Measurements from ENCODE around the gene OTOF.

The OTOF gene

DNA sequence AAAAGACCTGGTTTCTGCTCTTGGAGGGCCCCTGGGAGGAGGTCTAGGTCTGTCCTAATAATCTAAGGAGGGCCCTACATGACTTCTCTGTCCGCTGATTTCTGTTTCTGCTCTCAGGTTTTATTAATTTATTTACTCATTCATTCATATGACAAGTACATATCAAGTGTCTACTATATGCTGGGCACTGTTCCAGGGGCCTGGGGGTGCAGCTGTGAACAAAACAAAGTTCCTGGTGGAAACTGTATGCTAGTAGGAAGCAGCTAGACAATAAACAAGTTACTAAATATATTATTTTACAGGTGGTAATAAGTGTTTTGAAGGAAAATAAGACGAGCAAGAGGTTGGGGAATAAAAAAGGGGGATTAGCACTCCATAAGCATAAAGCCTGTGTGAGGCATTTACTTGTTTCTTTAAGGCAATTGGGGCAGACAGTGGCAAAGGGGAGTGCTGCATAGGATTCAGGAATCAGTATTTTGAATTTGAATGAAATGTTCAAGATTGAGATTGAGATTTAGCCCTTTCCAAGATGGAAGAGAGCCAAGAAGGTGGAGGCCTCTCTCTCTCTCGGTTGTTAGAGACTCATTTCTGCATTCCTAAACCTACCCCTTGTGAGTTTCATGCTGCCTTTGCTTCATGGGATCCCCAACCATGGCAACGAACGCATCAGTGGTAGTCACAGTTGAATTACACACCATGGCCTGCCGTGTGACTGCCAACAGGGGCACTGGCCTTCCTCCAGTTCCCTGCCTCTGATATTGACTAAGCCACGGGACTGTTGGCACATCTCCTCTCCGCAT is 47.9 kb downstream of the OTOF start:
- Histone ChIP-seq H3K79me2 (ENCODE audit: low read length) (no peaks in the 10 kb centered on the region), H3K9me3 (ENCODE audit: insufficient read depth, low read length) (no peaks in the 10 kb centered on the region), H3K36me3 (replicated peaks; ENCODE audit: low read depth, low read length) (no peaks in the 10 kb centered on the region), H3K27me3 (ENCODE audit: low read depth, low read length) (peaks cover 5% of the 10 kb centered on the region; the same call in 1 of the 2 replicates), H3K27ac (ENCODE audit: low read length) (no peak overlapping the region), H4K20me1 (ENCODE audit: insufficient read depth, low read length) (no peaks in the 10 kb centered on the region), H3K9ac (ENCODE audit: low read length) (no peak overlapping the region), H3K4me2 (ENCODE audit: low read length) (no peak overlapping the region), H2AFZ (ENCODE audit: low read depth, low read length) (no peak overlapping the region), H3K4me1 (ENCODE audit: low read length) (peaks cover 4% of the 10 kb centered on the region; the same call in 1 of the 2 replicates), H3K4me3 (ENCODE audit: low read length) (no peak overlapping the region)
- TF ChIP-seq, protein P1, sequence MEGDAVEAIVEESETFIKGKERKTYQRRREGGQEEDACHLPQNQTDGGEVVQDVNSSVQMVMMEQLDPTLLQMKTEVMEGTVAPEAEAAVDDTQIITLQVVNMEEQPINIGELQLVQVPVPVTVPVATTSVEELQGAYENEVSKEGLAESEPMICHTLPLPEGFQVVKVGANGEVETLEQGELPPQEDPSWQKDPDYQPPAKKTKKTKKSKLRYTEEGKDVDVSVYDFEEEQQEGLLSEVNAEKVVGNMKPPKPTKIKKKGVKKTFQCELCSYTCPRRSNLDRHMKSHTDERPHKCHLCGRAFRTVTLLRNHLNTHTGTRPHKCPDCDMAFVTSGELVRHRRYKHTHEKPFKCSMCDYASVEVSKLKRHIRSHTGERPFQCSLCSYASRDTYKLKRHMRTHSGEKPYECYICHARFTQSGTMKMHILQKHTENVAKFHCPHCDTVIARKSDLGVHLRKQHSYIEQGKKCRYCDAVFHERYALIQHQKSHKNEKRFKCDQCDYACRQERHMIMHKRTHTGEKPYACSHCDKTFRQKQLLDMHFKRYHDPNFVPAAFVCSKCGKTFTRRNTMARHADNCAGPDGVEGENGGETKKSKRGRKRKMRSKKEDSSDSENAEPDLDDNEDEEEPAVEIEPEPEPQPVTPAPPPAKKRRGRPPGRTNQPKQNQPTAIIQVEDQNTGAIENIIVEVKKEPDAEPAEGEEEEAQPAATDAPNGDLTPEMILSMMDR (IDR thresholded peaks at IDR 0.05; ENCODE audit: low read depth, low read length) = no peak
- TF ChIP-seq EZH2phosphoT487 (IDR thresholded peaks at IDR 0.05; ENCODE audit: low read depth) = no peak

DNA sequence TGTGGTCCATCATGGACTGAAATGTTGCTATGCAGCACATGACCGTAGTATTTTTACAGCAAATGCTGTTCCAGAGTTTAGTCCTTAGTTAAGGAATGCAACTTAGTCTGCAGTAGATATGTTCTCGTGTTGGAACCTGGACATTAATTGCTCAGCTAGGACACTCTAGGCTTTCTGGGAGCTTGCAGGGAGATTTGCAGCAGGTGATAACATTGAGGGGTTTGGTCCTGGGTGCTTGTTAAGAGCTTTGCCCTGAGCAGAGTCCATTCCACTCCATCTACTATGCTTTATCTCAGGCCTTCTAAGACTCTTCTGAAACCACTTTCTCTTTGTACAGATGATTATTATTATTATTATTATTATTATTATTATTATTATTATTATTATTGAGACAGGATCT is 49.1 kb downstream of the OTOF start:
- Histone ChIP-seq H3K4me1 (ENCODE audit: low read length) (peaks cover 7% of the 10 kb centered on the region; the same call in 1 of the 2 replicates), H3K79me2 (ENCODE audit: low read length) (no peaks in the 10 kb centered on the region), H3K4me3 (ENCODE audit: low read length) (no peak overlapping the region), H3K36me3 (replicated peaks; ENCODE audit: low read depth, low read length) (no peaks in the 10 kb centered on the region), H3K27ac (ENCODE audit: low read length) (no peak overlapping the region), H3K4me2 (ENCODE audit: low read length) (no peak overlapping the region), H2AFZ (ENCODE audit: low read depth, low read length) (no peak overlapping the region), H3K9ac (ENCODE audit: low read length) (no peak overlapping the region), H4K20me1 (ENCODE audit: insufficient read depth, low read length) (no peaks in the 10 kb centered on the region), H3K9me3 (ENCODE audit: insufficient read depth, low read length) (no peaks in the 10 kb centered on the region), H3K27me3 (ENCODE audit: low read depth, low read length) (peaks cover 5% of the 10 kb centered on the region; the same call in 1 of the 2 replicates)
- TF ChIP-seq, protein P1 (IDR thresholded peaks at IDR 0.05; ENCODE audit: low read depth, low read length) = no peak
- no peak for TF ChIP-seq EZH2phosphoT487 (IDR thresholded peaks at IDR 0.05; ENCODE audit: low read depth)

DNA sequence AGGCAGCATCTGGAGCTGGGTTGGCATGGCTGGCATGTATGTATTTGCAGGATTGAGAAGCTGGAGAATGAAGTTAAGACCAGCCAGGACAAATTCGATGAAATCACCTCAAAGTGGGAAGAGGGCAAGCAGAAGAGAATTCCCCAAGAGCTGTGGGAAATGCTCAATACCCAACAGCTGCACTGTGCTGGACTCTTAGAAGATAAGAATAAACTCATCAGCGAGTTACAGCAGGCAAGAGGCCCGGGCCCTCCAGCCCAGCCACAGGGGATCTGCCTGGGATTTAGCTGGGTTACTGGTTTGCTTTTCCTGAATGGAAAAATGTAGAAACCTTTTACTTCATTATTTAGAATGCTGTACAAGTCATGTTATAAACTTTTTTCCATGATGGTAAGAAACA is 53.7 kb downstream of the OTOF start:
- H2AFZ ChIP-seq (ENCODE audit: low read depth, low read length) = no peak overlapping the region
- H3K4me1 ChIP-seq (ENCODE audit: low read length) = peaks cover 7% of the 10 kb centered on the region; the same call in 1 of the 2 replicates
- no peak overlapping the region for H3K27ac ChIP-seq (ENCODE audit: low read length)
- H3K4me2 ChIP-seq (ENCODE audit: low read length) = no peak overlapping the region
- H3K27me3 ChIP-seq (ENCODE audit: low read depth, low read length) = 0 out of 2 replicates have a peak, but pooled peaks cover 6% of the 10 kb centered on the region
- H3K79me2 ChIP-seq (ENCODE audit: low read length) = no peaks in the 10 kb centered on the region
- no peaks in the 10 kb centered on the region for H3K36me3 ChIP-seq (replicated peaks; ENCODE audit: low read depth, low read length)
- H3K9ac ChIP-seq (ENCODE audit: low read length) = no peak overlapping the region
- H3K9me3 ChIP-seq (ENCODE audit: insufficient read depth, low read length) = no peaks in the 10 kb centered on the region
- H3K4me3 ChIP-seq (ENCODE audit: low read length) = no peak overlapping the region
- no peak for TF ChIP-seq EZH2phosphoT487 (IDR thresholded peaks at IDR 0.05; ENCODE audit: low read depth)
- TF ChIP-seq, protein P1 (IDR thresholded peaks at IDR 0.05; ENCODE audit: low read depth, low read length) = no peak
- no peaks in the 10 kb centered on the region for H4K20me1 ChIP-seq (ENCODE audit: insufficient read depth, low read length)

DNA sequence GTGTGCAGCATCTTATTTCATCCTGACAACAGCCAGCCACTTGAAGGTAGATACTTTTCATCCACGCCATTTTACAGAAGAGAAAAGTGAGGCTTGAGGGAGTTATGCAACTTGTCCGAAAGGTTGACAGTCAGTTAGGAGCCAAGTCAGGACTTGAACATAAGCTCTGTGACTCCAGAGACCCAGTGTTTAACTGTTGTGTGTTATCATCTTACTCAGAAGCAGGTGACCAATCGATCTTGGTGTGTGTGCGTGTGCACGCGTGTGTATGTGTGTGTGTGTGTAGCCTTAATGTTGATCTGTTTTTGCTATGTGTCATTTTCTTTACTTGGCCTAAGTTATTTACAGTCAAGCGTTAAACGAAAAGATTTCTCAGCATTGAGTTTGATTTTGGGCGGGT is 54.2 kb downstream of the OTOF start:
- Histone ChIP-seq H4K20me1 (ENCODE audit: insufficient read depth, low read length) (no peaks in the 10 kb centered on the region), H3K79me2 (ENCODE audit: low read length) (no peaks in the 10 kb centered on the region), H3K9ac (ENCODE audit: low read length) (no peak overlapping the region), H3K4me1 (ENCODE audit: low read length) (peaks cover 7% of the 10 kb centered on the region; the same call in 1 of the 2 replicates), H3K4me3 (ENCODE audit: low read length) (no peak overlapping the region), H3K27ac (ENCODE audit: low read length) (no peak overlapping the region), H2AFZ (ENCODE audit: low read depth, low read length) (no peak overlapping the region), H3K4me2 (ENCODE audit: low read length) (no peak overlapping the region), H3K36me3 (replicated peaks; ENCODE audit: low read depth, low read length) (no peaks in the 10 kb centered on the region), H3K27me3 (ENCODE audit: low read depth, low read length) (0 out of 2 replicates have a peak, but pooled peaks cover 8% of the 10 kb centered on the region), H3K9me3 (ENCODE audit: insufficient read depth, low read length) (no peaks in the 10 kb centered on the region)
- TF ChIP-seq, protein P1 (IDR thresholded peaks at IDR 0.05; ENCODE audit: low read depth, low read length) = no peak
- TF ChIP-seq EZH2phosphoT487 (IDR thresholded peaks at IDR 0.05; ENCODE audit: low read depth) = no peak
